GM18873 (cell line): ENCODE results near the gene PPP1R15B.
"Not testable (repeated sequence)": the region's sequence is repeated elsewhere in the genome, so short reads cannot be mapped to it uniquely, and the experiment has no call there.

Experiments
- ATAC-seq: cut with Tn5 transposase; IDR thresholded peaks from one replicate; pipeline ENCODE4 v1.9.1; 2021; ENCODE audit warnings: mild to moderate bottlenecking, moderate library complexity, moderate number of reproducible peaks; ENCODE audit not compliant: unreplicated experiment, low FRiP score

PPP1R15B gene

DNA sequence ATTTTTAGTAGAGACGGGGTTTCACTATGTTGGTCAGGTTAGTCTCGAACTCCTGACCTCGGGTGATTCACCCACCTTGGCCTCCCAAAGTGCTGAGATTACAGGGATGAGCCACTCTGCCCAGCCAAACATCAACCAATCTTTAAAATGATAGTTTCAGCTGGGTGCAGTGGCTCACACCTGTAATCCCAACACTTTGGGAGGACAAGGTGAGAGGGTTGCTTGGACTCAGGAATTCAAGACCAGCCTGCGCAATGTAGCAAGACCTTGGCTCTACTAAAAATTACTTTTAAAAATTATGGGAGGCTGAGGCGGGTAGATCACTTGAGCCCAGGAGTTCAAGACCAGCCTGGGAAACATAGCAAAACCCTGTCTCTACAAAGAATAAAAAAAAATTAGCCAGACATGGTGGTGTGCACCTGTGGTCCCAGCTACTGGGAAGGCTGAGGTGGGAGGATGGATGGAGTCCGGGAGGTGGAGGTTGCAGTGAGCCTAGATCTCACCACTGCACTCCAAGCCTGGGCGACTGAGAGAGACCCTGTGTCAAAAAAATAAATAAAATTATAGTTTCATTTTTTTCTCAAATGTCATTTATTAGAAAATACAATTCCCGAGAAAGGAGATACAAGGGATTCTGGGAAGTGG lies 10.6 kb upstream of the PPP1R15B start:
- not testable (repeated sequence) for ATAC-seq

GRCh38 chr1:204421441-204421840 lies 9.8 kb upstream of the PPP1R15B start:
- no peak for ATAC-seq

DNA sequence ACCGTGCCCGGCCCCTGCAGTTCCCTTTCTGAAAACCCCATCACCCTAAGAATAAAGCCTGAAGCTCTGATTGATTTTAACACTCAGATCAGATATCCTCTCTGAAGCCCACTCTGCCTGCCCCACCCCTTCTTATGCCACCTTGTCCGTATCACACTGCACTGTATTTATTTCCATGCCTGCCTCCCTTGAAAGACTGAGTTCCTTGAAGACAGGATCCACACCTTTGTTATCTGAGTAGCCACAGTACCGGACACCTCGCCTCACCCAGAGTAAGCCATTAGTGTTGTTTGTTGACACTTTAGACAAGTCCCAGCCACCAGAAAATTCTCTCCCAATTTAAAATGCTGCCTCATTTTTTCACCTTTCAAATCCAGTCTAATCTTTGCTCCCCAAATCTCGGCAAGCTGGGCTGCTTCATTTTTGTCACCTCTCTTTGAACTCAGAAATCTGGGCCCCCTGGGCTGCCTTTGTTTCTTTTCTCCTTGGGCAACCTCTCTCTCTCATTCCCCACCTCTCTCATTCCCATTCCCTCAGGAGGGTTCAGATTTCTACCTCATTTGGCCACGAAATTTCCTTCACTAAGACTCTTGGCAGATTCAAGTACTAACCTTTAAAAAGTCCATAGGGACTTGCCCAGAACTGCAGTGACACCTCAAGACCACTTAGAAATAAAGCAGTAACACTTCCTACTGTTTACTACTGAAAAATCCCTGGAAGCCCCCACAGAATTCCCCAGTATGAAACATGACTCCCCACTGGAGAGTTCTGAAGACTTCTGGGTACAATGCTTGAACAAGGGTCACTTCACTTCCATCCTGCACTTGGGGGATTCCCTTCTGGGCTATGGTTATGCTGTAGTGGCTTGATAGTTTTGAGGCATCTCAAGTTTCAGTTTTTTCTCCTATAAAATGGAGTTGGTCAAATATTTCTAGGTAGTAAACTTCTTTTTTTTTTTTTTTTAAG lies 8.7 kb upstream of the PPP1R15B start:
- no peak for ATAC-seq

DNA sequence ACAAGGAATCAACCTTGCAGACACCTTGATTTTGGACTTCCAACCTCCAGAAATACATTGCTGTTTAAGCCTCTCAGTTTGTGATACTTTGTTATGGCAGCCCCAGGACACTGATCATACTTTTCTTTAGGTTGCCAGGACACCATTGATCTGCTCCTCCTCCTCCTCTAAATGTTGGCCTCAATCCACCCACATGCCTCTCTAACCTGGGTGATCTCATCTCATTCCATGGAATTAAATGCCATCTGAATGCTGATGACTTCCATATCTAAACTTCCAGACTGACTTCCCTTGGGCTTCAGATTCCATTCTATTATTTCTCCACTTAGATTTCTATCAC lies 7.4 kb upstream of the PPP1R15B start:
- no peak for ATAC-seq

- no peak for ATAC-seq
These were observed 6.8 kb upstream of the PPP1R15B start for GRCh38 chr1:204418174-204419063.

DNA sequence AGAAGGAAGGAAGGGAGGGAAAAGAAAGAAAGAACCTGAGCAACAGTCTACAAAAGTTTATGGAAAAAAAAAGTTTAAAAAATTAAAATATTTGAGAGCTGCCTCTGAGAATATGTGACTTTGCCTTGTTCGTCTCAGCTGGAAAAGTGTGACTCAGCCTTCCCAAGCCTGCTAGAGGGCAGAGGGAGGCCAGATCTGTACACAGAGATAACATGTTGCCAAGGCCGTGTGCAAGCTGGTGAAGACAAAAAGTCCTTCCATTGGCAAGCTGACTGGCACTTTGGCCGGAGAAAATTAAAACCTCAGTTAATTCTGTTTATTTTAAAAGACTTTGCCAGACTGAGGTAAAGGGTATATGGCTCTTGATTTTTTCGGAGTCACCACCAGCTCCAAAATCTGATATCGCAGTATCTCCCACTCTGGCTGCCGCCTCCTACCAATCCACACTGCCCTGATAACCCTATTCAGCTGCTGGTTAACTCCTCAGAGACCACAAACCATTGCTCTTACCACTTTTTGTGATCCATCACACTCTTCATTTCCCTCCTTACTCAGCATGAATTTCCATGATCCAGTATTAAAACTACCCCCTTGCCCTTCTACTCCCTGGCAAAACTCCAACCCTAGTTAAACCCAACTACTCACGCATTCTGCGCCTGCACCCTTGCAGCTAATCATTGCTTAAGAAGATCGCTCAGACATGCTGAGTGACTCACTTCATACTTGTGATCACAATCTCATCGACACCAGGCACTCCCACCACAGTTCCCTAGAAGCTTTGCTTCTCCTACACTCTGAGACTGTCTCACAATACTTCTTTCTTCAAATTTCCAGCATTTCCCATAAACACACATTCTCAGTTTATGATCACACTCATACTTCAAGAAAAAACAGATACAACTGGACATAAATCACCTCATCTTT lies 5.7 kb upstream of the PPP1R15B start:
- ATAC-seq = no peak

- ATAC-seq = no peak
These were observed 5.0 kb upstream of the PPP1R15B start for GRCh38 chr1:204416589-204417073.

GRCh38 chr1:204415351-204415750 lies 3.7 kb upstream of the PPP1R15B start:
- no peak for ATAC-seq

GRCh38 chr1:204414016-204414415 lies 2.4 kb upstream of the PPP1R15B start:
- no peak for ATAC-seq

GRCh38 chr1:204413170-204413535 lies 1.5 kb upstream of the PPP1R15B start:
- no peak for ATAC-seq

GRCh38 chr1:204410688-204411450 lies 748 bp downstream of the PPP1R15B start:
- ATAC-seq = peak; percentile 22

DNA sequence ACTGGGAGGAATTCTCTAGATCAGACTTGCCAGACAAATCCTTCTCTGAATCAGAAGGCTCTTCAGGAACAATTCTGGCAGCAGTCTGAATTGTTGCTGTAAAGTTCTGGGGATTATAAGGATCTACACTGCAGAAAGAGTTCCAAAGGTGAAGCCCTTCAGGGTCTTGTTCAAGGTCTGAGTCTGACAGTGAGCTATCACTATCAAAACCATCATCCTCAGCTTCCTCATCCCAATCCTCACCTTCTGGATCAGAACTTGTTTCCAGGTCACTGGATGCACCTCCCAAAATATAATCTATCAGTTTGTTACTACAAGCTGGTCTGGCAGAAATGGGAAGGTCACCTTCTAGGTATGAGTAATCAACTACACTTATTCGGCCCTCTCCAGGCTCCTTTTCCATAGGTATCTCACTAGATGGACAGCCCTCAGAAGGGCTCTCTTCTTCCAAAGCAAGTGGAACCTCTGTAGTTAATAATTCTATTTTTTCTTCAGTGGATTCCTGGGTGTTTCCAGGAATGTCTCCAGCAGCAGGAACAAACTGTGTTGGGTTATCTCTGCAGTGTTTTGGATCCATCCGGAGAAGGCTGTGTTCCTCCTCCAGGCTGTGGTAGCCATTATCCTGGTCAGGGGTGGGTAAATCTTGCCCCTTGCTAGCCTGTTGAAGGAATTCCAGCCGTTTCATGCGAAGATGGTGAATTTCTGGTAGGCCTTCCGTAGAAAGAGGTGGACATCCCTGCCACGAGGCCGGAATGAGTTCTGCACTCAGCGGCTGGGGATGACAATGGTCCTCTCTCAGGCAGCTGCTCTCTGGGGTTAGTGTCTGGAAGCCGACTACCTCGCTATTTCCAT lies 1.6 kb downstream of the PPP1R15B start:
- no peak for ATAC-seq

GRCh38 chr1:204409123-204409522 lies 2.5 kb downstream of the PPP1R15B start:
- no peak for ATAC-seq

DNA sequence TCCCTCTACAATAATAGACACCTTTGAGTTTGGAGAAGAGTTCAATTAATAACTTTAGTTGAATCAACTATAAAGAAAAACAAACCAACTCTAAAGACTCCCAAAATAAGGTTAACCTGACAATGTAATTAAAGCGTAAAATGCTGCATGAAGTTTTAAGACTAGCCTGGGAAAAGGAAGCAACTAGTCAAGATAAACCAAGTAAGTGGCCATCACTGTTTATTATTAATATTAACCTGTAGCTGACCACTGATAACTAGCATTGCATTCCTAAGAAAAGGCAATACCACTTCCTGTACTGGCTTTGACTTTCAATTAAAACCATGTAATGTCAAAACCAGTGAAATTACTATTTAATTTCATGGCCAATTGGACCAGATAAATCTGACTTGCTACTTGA lies 3.0 kb downstream of the PPP1R15B start:
- no peak for ATAC-seq

DNA sequence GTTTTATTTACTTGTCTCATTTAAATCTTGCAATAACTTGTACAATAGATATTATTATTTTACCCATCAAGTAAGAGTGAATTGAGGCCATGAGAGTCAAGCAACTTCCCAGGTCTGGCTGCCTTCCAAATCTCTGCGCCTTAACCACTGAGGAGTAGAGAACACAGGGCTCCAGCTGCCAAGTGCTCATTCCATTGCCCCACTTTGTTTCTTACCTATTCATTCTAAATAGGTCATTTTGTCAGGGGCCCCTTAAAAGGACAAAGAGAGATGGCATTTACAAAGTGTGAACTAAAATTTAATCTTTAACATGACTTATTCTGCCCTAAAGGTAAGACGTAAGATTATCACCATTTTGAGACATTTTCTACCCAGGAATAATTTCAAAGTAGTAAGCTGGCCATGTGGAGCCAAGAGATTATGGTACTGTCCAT lies 3.5 kb downstream of the PPP1R15B start:
- no peak for ATAC-seq

- ATAC-seq = no peak
These were observed 4.2 kb downstream of the PPP1R15B start for GRCh38 chr1:204407295-204407971.

DNA sequence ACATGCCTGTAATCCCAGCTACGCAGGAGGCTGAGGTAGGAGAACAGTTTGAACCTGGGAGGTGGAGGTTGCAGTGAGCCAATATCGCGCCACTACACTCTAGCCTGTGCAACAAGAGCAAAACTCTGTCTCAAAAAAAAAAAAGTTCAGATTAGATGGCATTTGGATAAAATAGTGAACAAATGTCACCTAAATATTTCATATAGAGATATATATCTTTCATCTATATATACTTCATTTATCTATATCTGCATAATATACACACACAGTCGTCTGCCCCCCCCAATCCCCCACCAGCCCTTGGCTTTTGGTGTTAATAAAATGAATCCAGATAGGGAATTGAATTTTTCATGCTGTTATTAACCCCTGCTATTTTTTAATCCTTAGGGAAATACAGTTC lies 5.0 kb downstream of the PPP1R15B start:
- ATAC-seq = no peak
